ENCODE results near the gene CORIN. TPM values are rescaled to one million over a fixed set of nuclear protein-coding genes. Genes with fewer than 3 reads are reported as not detected.

The CORIN gene
- total and polyA plus RNA-seq, 2 of the 4 experiments (the other 2 are of a cell fraction) = 20.3 to 24.7 TPM

GRCh38 chr4:47785153-47785552, 52.7 kb downstream of the CORIN start:
- H3K4me2 ChIP-seq (ENCODE audit: low read depth, low read length) = no peak overlapping the region
- no peak overlapping the region for H3K27ac ChIP-seq (ENCODE audit: insufficient read depth, low read length)
- BruUV-seq (replicated peaks) = no TSS peak
- H3K56ac ChIP-seq (ENCODE audit: extremely low read depth, insufficient read depth, low read length) = no peak overlapping the region
- H3K23ac ChIP-seq (ENCODE audit: low read depth, low read length) = no peak overlapping the region
- no peak overlapping the region for H3K9ac ChIP-seq (ENCODE audit: low read depth, low read length)
- H2BK120ac ChIP-seq (ENCODE audit: low read depth, low read length) = no peak overlapping the region
- H3K27me3 ChIP-seq (ENCODE audit: control insufficient read depth, insufficient read depth, low read length) = no peaks in the 10 kb centered on the region; the same call in 1 of the 2 replicates
- H2BK5ac ChIP-seq (ENCODE audit: low read depth, low read length, poor library complexity, severe bottlenecking) = no peak overlapping the region
- H3K9me3 ChIP-seq (ENCODE audit: control insufficient read depth, insufficient read depth, low read length) = no peaks in the 10 kb centered on the region
- H3K4me1 ChIP-seq (ENCODE audit: control insufficient read depth, insufficient read depth, low read length) = no peaks in the 10 kb centered on the region
- no peak overlapping the region for H4K8ac ChIP-seq (ENCODE audit: low read depth in 2 of 2, low read length in 2 of 2)
- H3K4ac ChIP-seq (ENCODE audit: low read depth, low read length) = no peak overlapping the region
- no peak for DNase-seq
- no peaks in the 10 kb centered on the region for H3K36me3 ChIP-seq (ENCODE audit: control insufficient read depth, insufficient read depth, low read length)
- dilution Hi-C loops (cut with HindIII; ENCODE audit: low sequenced_read_pairs, unreplicated experiment) (no loop called here), in situ Hi-C loops (cut with MboI; ENCODE audit: low sequenced_read_pairs) (no loop called here), intact Hi-C loops (cut with micrococcal nuclease) (no loop called here)
- WGBS, 2 experiments (ENCODE audit: extremely low coverage in 2 of 2, insufficient read length in 1 of 2) = 15% methylated on average over 2 of the region's 3 CpGs; no CpG with 5 or more reads in 1 of the 2 experiments
- no peak overlapping the region for H2BK15ac ChIP-seq (ENCODE audit: low read depth, low read length)
- ATAC-seq (ENCODE audit: low read depth) = no peak
- no peak overlapping the region for H2AFZ ChIP-seq (replicated peaks; ENCODE audit: low read length, poor library complexity)
- no peaks in the 10 kb centered on the region for H3K9me1 ChIP-seq (ENCODE audit: insufficient read depth, low read length)
- H3K14ac ChIP-seq (replicated peaks; ENCODE audit: low read depth, low read length) = no peak overlapping the region
- no peak overlapping the region for H3K4me3 ChIP-seq (ENCODE audit: insufficient read depth, low read depth, low read length)
- H2AK5ac ChIP-seq (ENCODE audit: low read depth, low read length) = no peak overlapping the region
- POLR2A ChIA-PET (ENCODE audit: unreplicated experiment) = no interaction called here
- no peak overlapping the region for H2BK20ac ChIP-seq (ENCODE audit: low read depth, low read length)
- TF ChIP-seq FOS (IDR thresholded peaks at IDR 0.05; ENCODE audit: low read depth, low read length) = no peak
- TF ChIP-seq NFE2L2 (IDR thresholded peaks at IDR 0.05; ENCODE audit: low read depth, low read length) = no peak
- TF ChIP-seq CHD1 (IDR thresholded peaks at IDR 0.05; ENCODE audit: low read depth, low read length) = no peak
- TF ChIP-seq SMC3 (IDR thresholded peaks at IDR 0.05; ENCODE audit: low read depth, low read length) = no peak
- no peak for TF ChIP-seq RFX5 (IDR thresholded peaks at IDR 0.05; ENCODE audit: low read depth, low read length)
- TF ChIP-seq MAZ (IDR thresholded peaks at IDR 0.05; ENCODE audit: borderline replicate concordance, low read depth, low read length) = no peak
- no peak for TF ChIP-seq RCOR1 (IDR thresholded peaks at IDR 0.05; ENCODE audit: insufficient replicate concordance, low read length)
- TF ChIP-seq CEBPB (IDR thresholded peaks at IDR 0.05; ENCODE audit: low read depth, low read length) = no peak
- no peak for TF ChIP-seq RAD21 (IDR thresholded peaks at IDR 0.05; ENCODE audit: low read length)
- no peak for TF ChIP-seq MAFK (IDR thresholded peaks at IDR 0.05; ENCODE audit: low read depth, low read length)
- TF ChIP-seq USF2 (IDR thresholded peaks at IDR 0.05; ENCODE audit: low read depth, low read length) = no peak
- no peak overlapping the region for H2AK9ac ChIP-seq (replicated peaks; ENCODE audit: low read depth, low read length, poor library complexity)
- H4K91ac ChIP-seq (ENCODE audit: insufficient read depth, low read depth, low read length) = no peak overlapping the region
- CTCF ChIA-PET = interaction anchor here (0.7 kb wide), 1 partner anchor 111 kb away, joined by 3 read pairs; no protein-coding TSS in a partner anchor
- no peaks in the 10 kb centered on the region for H3K79me1 ChIP-seq (ENCODE audit: low read depth in 1 of 2, low read length in 2 of 2)
- no peak overlapping the region for H4K5ac ChIP-seq (ENCODE audit: low read depth, low read length)
- no peaks in the 10 kb centered on the region for H4K20me1 ChIP-seq (ENCODE audit: insufficient read depth, low read length)
- H3K18ac ChIP-seq (ENCODE audit: low read depth, low read length) = no peak overlapping the region
